ENCODE measurements around the gene IMMP2L.
"Not testable (repeated sequence)": the region's sequence is repeated elsewhere in the genome, so short reads cannot be mapped to it uniquely, and the experiment has no call there.

The IMMP2L gene

GRCh38 chr7:110721395-110721794 is 840.9 kb downstream of the IMMP2L start:
- DNase-seq (ENCODE audit: low read depth) = no peak

DNA sequence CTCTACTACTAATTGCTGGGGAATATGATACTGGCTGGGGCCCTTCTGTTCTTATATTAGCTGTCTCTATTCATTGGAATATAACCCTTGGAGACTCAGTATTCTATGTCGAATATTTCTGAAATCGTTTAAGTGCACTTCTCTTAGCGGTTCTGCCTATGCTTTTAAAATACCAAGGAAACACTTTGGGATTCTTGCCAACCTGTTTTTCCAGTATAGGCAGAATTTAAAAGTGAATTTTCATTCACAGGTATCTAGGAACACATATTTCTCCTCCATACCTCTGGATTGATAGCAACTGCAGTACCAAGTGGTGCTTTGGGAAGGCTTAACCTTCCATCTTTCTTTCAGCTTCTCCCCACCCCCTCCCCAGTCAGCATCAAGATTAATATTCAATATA is 841.7 kb downstream of the IMMP2L start:
- DNase-seq (ENCODE audit: low read depth) = no peak

GRCh38 chr7:110719741-110720140 is 842.6 kb downstream of the IMMP2L start:
- DNase-seq (ENCODE audit: low read depth) = no peak

- no peak for DNase-seq (ENCODE audit: low read depth)
These were observed 843.6 kb downstream of the IMMP2L start for GRCh38 chr7:110718503-110719205.

GRCh38 chr7:110704225-110704624 is 858.1 kb downstream of the IMMP2L start:
- no peak for DNase-seq (ENCODE audit: low read depth)

GRCh38 chr7:110698576-110698975 is 863.7 kb downstream of the IMMP2L start:
- DNase-seq (ENCODE audit: low read depth) = peak; percentile 52

DNA sequence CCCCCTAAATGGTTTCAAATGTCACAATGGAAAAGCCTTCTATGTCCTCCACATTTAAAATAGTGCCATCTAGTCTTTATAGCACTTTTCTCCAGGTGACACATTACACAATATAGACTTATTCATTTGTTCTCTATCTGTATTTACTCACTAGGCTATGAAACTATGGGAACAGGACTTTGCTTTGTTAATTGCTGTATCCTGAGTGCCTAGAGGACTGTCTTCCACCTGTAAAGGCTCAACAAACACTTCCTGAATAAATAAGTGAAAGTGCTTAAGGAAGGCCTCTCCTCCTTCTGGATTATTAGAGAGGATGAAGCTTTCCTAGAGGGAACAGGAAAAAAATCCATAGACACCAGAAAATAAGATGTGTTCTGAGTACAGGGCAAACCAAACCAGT is 868.9 kb downstream of the IMMP2L start:
- no peak for DNase-seq (ENCODE audit: low read depth)

DNA sequence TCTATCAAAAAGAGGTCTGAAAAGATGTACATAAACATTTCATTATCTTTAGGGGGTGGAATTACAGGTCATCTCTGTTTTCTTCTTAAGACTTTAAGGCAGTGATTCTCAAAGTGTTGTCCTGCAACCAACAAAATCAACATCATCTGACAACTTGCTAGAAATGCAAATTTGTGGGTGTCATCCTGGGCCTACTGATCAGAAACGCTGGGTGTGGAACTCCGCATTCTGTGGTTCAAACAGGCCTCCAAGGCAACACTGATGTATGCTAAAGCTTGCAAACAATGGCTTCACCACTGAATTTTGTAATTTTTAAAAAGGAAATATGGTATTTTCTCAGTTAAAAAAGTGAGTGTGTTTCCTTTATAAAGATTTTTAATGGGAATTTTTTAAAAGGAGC is 873.4 kb downstream of the IMMP2L start:
- no peak for DNase-seq (ENCODE audit: low read depth)

DNA sequence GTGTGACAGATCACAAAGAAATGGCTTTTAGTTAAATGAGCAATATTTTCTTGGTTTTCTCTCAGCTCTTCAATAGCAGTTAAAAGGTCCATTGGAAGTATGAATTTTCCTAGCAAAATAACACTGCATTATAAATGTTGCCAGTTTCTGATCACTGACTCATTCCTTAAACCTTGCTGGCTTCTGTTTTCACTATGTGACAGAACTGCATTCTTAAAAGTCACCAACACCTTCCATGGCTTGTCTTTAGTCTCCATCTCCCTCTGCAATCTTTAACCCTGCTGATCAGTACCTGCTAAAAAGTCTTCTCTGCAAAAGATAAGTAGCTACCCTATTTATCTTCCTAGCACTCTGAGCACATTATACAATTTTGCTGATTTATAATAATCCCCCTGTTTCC is 876.4 kb downstream of the IMMP2L start:
- DNase-seq (ENCODE audit: low read depth) = peak; percentile 11

GRCh38 chr7:110681941-110682340 is 880.4 kb downstream of the IMMP2L start:
- DNase-seq (ENCODE audit: low read depth) = no peak

- DNase-seq (ENCODE audit: low read depth) = peak; percentile 13
These were observed 884.9 kb downstream of the IMMP2L start for GRCh38 chr7:110677405-110677804.

GRCh38 chr7:110676785-110677184 is 885.5 kb downstream of the IMMP2L start:
- DNase-seq (ENCODE audit: low read depth) = no peak

GRCh38 chr7:110675383-110676103 is 886.7 kb downstream of the IMMP2L start:
- no peak for DNase-seq (ENCODE audit: low read depth)

DNA sequence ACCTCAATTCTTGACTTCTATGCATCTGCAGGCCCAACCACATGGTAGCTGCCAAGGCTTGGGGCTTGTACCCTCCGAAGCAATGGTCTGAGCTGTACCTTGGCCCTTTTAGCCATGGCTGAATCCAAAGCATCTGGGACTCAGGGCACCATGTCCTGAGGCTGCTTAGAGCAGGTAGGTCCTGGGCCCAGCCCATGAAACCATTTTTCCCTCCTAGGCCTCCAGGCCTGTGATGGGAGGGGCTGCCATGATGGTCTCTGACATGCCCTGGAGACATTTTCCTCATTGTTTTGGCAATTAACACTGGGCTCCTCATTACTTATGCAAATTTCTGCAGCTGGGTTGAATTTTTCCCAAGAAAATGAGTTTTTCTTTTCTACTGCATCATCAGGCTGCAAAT is 889.1 kb downstream of the IMMP2L start:
- no peak for DNase-seq (ENCODE audit: low read depth)

DNA sequence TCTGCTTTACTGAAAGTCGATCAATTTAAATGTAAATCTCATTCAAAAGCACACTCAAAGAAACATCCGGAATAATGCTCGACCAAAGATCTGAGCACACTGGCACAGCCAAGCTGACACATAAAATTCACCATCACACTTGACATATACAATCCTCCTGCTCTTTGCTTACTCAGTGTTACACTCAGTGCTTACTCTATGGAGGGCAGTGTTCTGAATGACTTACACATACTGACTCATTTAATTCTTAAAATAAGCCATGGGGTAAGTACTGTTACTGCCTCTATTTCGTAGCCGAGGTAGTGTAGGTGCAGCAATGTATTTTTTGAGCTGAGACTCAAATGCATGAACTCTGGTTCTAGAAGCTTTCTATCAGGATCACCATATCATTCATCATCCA is 892.9 kb downstream of the IMMP2L start:
- no peak for DNase-seq (ENCODE audit: low read depth)

- DNase-seq (ENCODE audit: low read depth) = no peak
These were observed 897.5 kb downstream of the IMMP2L start for GRCh38 chr7:110664803-110665202.

GRCh38 chr7:110660637-110661036 is 901.7 kb downstream of the IMMP2L start:
- not testable (repeated sequence) for DNase-seq (ENCODE audit: low read depth)

- no peak for DNase-seq (ENCODE audit: low read depth)
These were observed 912.0 kb downstream of the IMMP2L start for GRCh38 chr7:110650328-110650727.

DNA sequence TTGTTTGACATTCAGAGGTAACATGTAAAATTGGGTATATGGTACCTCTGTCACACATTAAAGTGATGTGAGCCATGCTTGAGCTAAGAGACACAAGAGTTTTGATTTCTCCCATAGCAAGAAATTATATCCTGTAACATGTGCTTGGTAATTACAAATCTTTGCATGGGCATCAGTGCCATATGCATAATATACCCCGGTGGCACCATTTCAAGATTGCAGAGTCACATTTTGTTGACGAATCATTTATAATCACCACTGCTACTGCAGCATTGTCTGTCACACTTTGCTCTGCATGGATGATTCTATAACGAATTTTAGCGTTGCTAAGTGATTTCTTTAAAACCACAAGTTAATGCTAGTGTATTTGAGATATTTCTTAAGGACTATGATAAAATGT is 915.0 kb downstream of the IMMP2L start:
- DNase-seq (ENCODE audit: low read depth) = no peak

- no peak for DNase-seq (ENCODE audit: low read depth)
These were observed 915.5 kb downstream of the IMMP2L start for GRCh38 chr7:110646804-110647203.

- DNase-seq (ENCODE audit: low read depth) = no peak
These were observed 916.7 kb downstream of the IMMP2L start for GRCh38 chr7:110645616-110646015.

GRCh38 chr7:110645060-110645459 is 917.2 kb downstream of the IMMP2L start:
- DNase-seq (ENCODE audit: low read depth) = no peak

DNA sequence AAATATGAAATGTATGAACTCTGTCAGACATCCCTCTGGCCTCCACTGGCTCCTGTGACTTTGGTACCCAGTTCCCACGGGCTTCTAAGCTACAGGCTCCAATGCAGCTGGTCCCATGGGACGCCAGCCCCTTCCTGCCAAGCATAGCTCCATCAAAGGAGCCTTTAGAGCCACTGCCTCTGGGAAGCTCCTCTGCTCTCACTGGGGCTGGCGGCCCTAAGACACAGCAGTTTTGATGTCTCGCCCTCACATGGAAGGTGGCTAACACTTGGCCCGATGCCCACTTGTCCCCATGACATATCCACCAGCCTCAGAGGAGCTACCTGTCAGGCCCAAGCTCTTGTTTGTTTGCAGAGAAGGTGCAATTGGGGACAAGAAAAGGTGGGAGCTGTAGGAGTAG is 925.0 kb downstream of the IMMP2L start:
- DNase-seq (ENCODE audit: low read depth) = no peak

DNA sequence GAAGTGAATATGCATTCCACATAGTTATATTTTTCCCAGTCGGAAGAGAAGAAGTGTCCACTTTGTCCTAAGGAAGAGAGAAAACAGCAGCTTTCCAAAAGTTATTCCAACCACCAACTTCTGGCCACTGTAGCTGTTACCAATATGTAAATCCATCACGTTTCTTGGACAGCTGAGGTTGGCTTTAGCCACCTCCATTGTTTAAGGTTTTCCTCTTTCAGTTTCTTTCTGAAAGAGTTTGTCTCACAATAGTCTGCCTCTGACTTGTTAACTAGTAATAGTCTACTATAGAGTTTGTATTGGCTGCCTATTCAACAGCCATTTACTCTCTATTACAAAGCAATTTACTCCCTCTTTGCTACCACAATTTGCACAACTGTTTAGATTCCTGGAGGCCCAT is 929.0 kb downstream of the IMMP2L start:
- no peak for DNase-seq (ENCODE audit: low read depth)

Data from EH (cell line).